Lower leg skin (tissue), 3 donors: ENCODE data around the gene CRYBA4.

Source experiments
- CTCF ChIP-seq, 3 donors: fragments of 450-650 bp; IDR thresholded peaks; one replicate each; pipeline ENCODE4 v1.5.1; 2016; ENCODE audit warnings: antibody characterized with exemption in 3 of 3, mild to moderate bottlenecking in 3 of 3, moderate library complexity in 2 of 3
- POLR2A ChIP-seq, 2 donors: fragments of 450-650 bp; IDR thresholded peaks; one replicate each; pipeline ENCODE4 v1.6.1; 2016 to 2017; ENCODE audit warnings: antibody characterized with exemption in 2 of 2, mild to moderate bottlenecking in 1 of 2, moderate library complexity in 1 of 2

- TF ChIP-seq CTCF (IDR thresholded peaks at IDR 0.05), result no peak
- no peak for TF ChIP-seq POLR2A (IDR thresholded peaks at IDR 0.05)
These were observed 52.7 kb downstream of the CRYBA4 start for GRCh38 chr22:26674211-26675190.
